ENCODE results near the gene GPATCH4. TPM values are rescaled to one million over a fixed set of nuclear protein-coding genes. Genes with fewer than 3 reads are reported as not detected.
A peak's percentile ranks its signal among the peaks of the same experiment; 100 is the strongest.

Gene GPATCH4
- total and polyA plus RNA-seq, 10 of the 15 experiments (the other 5 are each of a cell fraction or from before 2014, with no cell fraction given) = 35.5 to 111 (median 73.9) TPM

DNA sequence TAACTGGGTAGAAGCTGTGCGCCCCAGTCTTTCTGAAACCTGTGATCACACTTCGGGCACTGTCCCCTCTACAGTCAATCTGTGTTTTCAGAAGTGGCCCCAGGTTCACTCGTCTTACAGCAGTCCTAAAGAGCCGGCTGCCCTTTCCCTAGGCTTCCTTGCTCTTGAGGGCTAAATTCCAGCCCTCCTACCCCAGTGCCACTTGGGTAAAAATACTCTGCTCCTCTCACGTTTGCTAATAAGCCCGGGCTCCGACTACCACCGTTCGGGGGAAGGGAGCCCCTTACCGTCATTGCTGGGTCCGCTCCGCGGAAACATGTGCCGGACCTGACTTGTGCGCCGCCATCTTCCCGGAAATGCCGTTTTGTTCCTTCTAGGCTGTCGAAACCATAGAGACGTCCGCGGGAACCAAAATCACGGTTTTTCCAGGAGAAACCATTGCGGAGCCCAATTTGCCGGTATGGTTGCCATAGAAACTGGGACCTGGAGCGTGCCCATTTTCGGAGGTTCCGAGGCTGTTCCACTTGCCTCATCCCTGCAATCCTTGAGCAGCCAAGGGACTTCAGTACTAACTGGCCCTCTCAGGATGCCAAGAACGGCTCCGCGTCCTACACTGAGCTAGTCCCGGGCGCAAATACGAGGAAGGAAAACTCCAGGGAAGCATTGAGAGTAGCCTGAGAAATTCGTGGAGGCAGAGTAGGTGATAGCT lies at the start of gene GPATCH4 (continued):
- TF ChIP-seq, protein P1, sequence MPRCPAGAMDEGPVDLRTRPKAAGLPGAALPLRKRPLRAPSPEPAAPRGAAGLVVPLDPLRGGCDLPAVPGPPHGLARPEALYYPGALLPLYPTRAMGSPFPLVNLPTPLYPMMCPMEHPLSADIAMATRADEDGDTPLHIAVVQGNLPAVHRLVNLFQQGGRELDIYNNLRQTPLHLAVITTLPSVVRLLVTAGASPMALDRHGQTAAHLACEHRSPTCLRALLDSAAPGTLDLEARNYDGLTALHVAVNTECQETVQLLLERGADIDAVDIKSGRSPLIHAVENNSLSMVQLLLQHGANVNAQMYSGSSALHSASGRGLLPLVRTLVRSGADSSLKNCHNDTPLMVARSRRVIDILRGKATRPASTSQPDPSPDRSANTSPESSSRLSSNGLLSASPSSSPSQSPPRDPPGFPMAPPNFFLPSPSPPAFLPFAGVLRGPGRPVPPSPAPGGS (IDR thresholded peaks at IDR 0.05; ENCODE audit: borderline replicate concordance, insufficient read depth, low read depth, low read length, poor library complexity, severe bottlenecking) = no peak
- peak; percentile 38; the same call in 1 of the 2 replicates for TF ChIP-seq EED (IDR thresholded peaks at IDR 0.05; ENCODE audit: low read depth)
- peak; percentile 19 for TF ChIP-seq GATAD2B (conservative IDR thresholded peaks at IDR 0.05; ENCODE audit: low read depth)
- no peak for TF ChIP-seq NFYB (IDR thresholded peaks at IDR 0.05; ENCODE audit: insufficient read depth, low read depth, low read length)
- TF ChIP-seq MEF2A (IDR thresholded peaks at IDR 0.05; ENCODE audit: insufficient read depth, low read depth, low read length) = no peak
- TF ChIP-seq BRCA1 (IDR thresholded peaks at IDR 0.05; ENCODE audit: low read depth, low read length) = no peak
- TF ChIP-seq SMARCA5 (IDR thresholded peaks at IDR 0.05) = no peak
- TF ChIP-seq, protein P2, sequence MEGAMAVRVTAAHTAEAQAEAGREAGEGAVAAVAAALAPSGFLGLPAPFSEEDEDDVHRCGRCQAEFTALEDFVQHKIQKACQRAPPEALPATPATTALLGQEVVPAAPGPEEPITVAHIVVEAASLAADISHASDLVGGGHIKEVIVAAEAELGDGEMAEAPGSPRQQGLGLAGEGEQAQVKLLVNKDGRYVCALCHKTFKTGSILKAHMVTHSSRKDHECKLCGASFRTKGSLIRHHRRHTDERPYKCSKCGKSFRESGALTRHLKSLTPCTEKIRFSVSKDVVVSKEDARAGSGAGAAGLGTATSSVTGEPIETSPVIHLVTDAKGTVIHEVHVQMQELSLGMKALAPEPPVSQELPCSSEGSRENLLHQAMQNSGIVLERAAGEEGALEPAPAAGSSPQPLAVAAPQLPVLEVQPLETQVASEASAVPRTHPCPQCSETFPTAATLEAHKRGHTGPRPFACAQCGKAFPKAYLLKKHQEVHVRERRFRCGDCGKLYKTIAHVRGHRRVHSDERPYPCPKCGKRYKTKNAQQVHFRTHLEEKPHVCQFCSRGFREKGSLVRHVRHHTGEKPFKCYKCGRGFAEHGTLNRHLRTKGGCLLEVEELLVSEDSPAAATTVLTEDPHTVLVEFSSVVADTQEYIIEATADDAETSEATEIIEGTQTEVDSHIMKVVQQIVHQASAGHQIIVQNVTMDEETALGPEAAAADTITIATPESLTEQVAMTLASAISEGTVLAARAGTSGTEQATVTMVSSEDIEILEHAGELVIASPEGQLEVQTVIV (IDR thresholded peaks at IDR 0.05; ENCODE audit: borderline replicate concordance, partially characterized antibody) = peak; percentile 35
- TF ChIP-seq, protein P3, sequence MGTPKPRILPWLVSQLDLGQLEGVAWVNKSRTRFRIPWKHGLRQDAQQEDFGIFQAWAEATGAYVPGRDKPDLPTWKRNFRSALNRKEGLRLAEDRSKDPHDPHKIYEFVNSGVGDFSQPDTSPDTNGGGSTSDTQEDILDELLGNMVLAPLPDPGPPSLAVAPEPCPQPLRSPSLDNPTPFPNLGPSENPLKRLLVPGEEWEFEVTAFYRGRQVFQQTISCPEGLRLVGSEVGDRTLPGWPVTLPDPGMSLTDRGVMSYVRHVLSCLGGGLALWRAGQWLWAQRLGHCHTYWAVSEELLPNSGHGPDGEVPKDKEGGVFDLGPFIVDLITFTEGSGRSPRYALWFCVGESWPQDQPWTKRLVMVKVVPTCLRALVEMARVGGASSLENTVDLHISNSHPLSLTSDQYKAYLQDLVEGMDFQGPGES (IDR thresholded peaks at IDR 0.05) = no peak
- TF ChIP-seq ZNF274 (IDR thresholded peaks at IDR 0.05; ENCODE audit: insufficient read depth, insufficient read length) = no peak
- TF ChIP-seq ATF7 (IDR thresholded peaks at IDR 0.05; ENCODE audit: low read depth) = peak; percentile 34; the same call in 1 of the 2 replicates
- TF ChIP-seq YY1 (IDR thresholded peaks at IDR 0.05; ENCODE audit: low read depth, low read length) = peak; percentile 99
- TF ChIP-seq NR2C2 (IDR thresholded peaks at IDR 0.05; ENCODE audit: borderline replicate concordance, control insufficient read depth, insufficient read length, low read depth) = no peak
- TF ChIP-seq NFIC (IDR thresholded peaks at IDR 0.05; ENCODE audit: low read depth, low read length) = peak; percentile 22; the same call in 1 of the 2 replicates
- TF ChIP-seq, protein P4, sequence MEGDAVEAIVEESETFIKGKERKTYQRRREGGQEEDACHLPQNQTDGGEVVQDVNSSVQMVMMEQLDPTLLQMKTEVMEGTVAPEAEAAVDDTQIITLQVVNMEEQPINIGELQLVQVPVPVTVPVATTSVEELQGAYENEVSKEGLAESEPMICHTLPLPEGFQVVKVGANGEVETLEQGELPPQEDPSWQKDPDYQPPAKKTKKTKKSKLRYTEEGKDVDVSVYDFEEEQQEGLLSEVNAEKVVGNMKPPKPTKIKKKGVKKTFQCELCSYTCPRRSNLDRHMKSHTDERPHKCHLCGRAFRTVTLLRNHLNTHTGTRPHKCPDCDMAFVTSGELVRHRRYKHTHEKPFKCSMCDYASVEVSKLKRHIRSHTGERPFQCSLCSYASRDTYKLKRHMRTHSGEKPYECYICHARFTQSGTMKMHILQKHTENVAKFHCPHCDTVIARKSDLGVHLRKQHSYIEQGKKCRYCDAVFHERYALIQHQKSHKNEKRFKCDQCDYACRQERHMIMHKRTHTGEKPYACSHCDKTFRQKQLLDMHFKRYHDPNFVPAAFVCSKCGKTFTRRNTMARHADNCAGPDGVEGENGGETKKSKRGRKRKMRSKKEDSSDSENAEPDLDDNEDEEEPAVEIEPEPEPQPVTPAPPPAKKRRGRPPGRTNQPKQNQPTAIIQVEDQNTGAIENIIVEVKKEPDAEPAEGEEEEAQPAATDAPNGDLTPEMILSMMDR (IDR thresholded peaks at IDR 0.05 in 2 of 3, conservative IDR thresholded peaks at IDR 0.05 in 1 of 3; ENCODE audit: control insufficient read depth in 2 of 3, extremely low read depth in 1 of 3, insufficient read depth in 1 of 3, low read depth in 3 of 3, low read length in 3 of 3) = no peak
- TF ChIP-seq ZSCAN29 (IDR thresholded peaks at IDR 0.05) = no peak
- TF ChIP-seq TCF7 (IDR thresholded peaks at IDR 0.05; ENCODE audit: borderline replicate concordance) = no peak
- TF ChIP-seq PAX5 (IDR thresholded peaks at IDR 0.05; ENCODE audit: borderline replicate concordance, low read depth, low read length) = no peak
- no peak for TF ChIP-seq STAT3 (IDR thresholded peaks at IDR 0.05; ENCODE audit: low read depth, low read length)
- TF ChIP-seq SP1 (IDR thresholded peaks at IDR 0.05; ENCODE audit: low read depth, low read length) = no peak
- TF ChIP-seq BHLHE40 (IDR thresholded peaks at IDR 0.05; ENCODE audit: borderline replicate concordance in 1 of 2, low read depth in 2 of 2, low read length in 1 of 2) = peak; percentile 20 to 73; a peak in 2 of 4 replicates
- peak; percentile 96 for TF ChIP-seq TAF1 (IDR thresholded peaks at IDR 0.05; ENCODE audit: borderline replicate concordance, low read depth, low read length)
- no peak for TF ChIP-seq RBBP5 (conservative IDR thresholded peaks at IDR 0.05)
- TF ChIP-seq RUNX3 (IDR thresholded peaks at IDR 0.05; ENCODE audit: low read length) = peak; percentile 51; the same call in 1 of the 2 replicates
- peak; percentile 82 for TF ChIP-seq IKZF1 (conservative IDR thresholded peaks at IDR 0.05)
